GM06990 (cell line): ENCODE measurements around the gene COL25A1.

Experiments used
- DNase-seq: peaks from one replicate; pipeline ENCODE4 v3.0.0-alpha.2; 2011; ENCODE audit not compliant: insufficient read length; ENCODE audit errors: extremely low read depth
- H3K27me3 ChIP-seq: replicated peaks from 2 replicates; pipeline ENCODE4 v1.6.0; 2011; ENCODE audit warnings: low read length; ENCODE audit not compliant: control insufficient read depth, insufficient read depth
- H3K36me3 ChIP-seq: 2 replicates; pipeline ENCODE4 v1.5.1; 2011; ENCODE audit warnings: low read length; ENCODE audit not compliant: control insufficient read depth, insufficient read depth
- H3K4me3 ChIP-seq: replicated peaks from 2 replicates; pipeline ENCODE4 v1.5.1; 2011; ENCODE audit warnings: low read depth, mild to moderate bottlenecking, control low read depth, low read length
- TF ChIP-seq, protein P1 (sequence below): IDR thresholded peaks from 2 replicates; pipeline ENCODE4 v1.5.1; 2011; ENCODE audit warnings: low read length, control low read depth, mild to moderate bottlenecking, inconsistent platforms; ENCODE audit not compliant: insufficient read depth, poor library complexity, severe bottlenecking

Gene COL25A1

GRCh38 chr4:108774809-108775530 lies 527.5 kb downstream of the COL25A1 start:
- Histone ChIP-seq H3K4me3 (no peak overlapping the region), H3K27me3 (peaks cover 1% of the 10 kb centered on the region; the same call in 1 of the 2 replicates), H3K36me3 (no peaks in the 10 kb centered on the region)
- TF ChIP-seq, protein P1, sequence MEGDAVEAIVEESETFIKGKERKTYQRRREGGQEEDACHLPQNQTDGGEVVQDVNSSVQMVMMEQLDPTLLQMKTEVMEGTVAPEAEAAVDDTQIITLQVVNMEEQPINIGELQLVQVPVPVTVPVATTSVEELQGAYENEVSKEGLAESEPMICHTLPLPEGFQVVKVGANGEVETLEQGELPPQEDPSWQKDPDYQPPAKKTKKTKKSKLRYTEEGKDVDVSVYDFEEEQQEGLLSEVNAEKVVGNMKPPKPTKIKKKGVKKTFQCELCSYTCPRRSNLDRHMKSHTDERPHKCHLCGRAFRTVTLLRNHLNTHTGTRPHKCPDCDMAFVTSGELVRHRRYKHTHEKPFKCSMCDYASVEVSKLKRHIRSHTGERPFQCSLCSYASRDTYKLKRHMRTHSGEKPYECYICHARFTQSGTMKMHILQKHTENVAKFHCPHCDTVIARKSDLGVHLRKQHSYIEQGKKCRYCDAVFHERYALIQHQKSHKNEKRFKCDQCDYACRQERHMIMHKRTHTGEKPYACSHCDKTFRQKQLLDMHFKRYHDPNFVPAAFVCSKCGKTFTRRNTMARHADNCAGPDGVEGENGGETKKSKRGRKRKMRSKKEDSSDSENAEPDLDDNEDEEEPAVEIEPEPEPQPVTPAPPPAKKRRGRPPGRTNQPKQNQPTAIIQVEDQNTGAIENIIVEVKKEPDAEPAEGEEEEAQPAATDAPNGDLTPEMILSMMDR, result no peak
- DNase-seq, result no peak

GRCh38 chr4:108772402-108772801 lies 530.1 kb downstream of the COL25A1 start:
- DNase-seq, result no peak
- Histone ChIP-seq H3K36me3 (no peaks in the 10 kb centered on the region), H3K4me3 (no peak overlapping the region), H3K27me3 (peaks cover 1% of the 10 kb centered on the region; the same call in 1 of the 2 replicates)
- TF ChIP-seq, protein P1, result no peak

GRCh38 chr4:108766058-108766457 lies 536.4 kb downstream of the COL25A1 start:
- no peak for DNase-seq
- H3K36me3 ChIP-seq, result no peaks in the 10 kb centered on the region
- H3K27me3 ChIP-seq, result peaks cover 2% of the 10 kb centered on the region; the same call in 1 of the 2 replicates
- H3K4me3 ChIP-seq, result no peak overlapping the region
- TF ChIP-seq, protein P1, result no peak

GRCh38 chr4:108763986-108764385 lies 538.5 kb downstream of the COL25A1 start:
- Histone ChIP-seq H3K27me3 (peaks cover 2% of the 10 kb centered on the region; the same call in 1 of the 2 replicates), H3K4me3 (no peak overlapping the region), H3K36me3 (no peaks in the 10 kb centered on the region)
- TF ChIP-seq, protein P1, result no peak
- DNase-seq, result no peak

DNA sequence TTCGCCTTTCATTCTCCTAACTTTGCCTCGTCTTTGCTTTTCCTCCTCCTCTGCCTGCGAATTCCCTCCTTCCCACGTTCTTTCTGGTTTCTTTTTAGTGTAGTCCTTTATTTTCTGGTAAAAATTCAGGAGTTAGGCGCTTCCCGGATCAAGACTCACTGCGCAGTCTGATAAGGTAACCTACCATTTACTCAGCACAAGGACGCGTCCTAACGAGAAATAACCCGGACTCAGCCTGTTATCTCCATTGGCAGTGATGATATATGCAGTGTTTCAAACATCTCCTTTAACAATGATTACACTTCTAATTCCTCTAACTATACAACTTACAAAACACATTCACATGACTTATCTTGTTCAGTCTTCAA lies 539.2 kb downstream of the COL25A1 start:
- Histone ChIP-seq H3K36me3 (no peaks in the 10 kb centered on the region), H3K4me3 (no peak overlapping the region), H3K27me3 (peaks cover 2% of the 10 kb centered on the region; the same call in 1 of the 2 replicates)
- no peak for DNase-seq
- TF ChIP-seq, protein P1, result no peak
